OCI-LY1 (cell line): Measurements from ENCODE around the gene MNT.

Experiments used
- H2AFZ ChIP-seq: fragments of 200-600 bp; sonication (generic), shearing (Covaris generic); 2 replicates; pipeline ENCODE4 v1.6.0; 2014; ENCODE audit warnings: antibody characterized with exemption, mild to moderate bottlenecking, low read length
- H3F3A ChIP-seq: fragments of 200-600 bp; sonication (generic), shearing (Covaris generic); 2 replicates; pipeline ENCODE4 v1.6.0; 2014; ENCODE audit warnings: mild to moderate bottlenecking, antibody characterized with exemption, low read length, moderate library complexity; ENCODE audit not compliant: insufficient read depth
- H3K27ac ChIP-seq: fragments of 200-600 bp; sonication (generic); 2 replicates; pipeline ENCODE4 v1.5.1; 2014; ENCODE audit warnings: low read length, mixed run types, mild to moderate bottlenecking, low read depth; ENCODE audit not compliant: poor library complexity, severe bottlenecking
- H3K27me3 ChIP-seq: fragments of 200-600 bp; sonication (generic); 2 replicates; pipeline ENCODE4 v1.6.0; 2014; ENCODE audit warnings: antibody characterized with exemption, mild to moderate bottlenecking, low read length, moderate library complexity; ENCODE audit not compliant: insufficient read depth
- H3K36me3 ChIP-seq: fragments of 200-600 bp; sonication (generic); 2 replicates; pipeline ENCODE4 v1.6.1; 2014; ENCODE audit warnings: mild to moderate bottlenecking, antibody characterized with exemption, low read length, moderate library complexity, mixed read lengths; ENCODE audit not compliant: insufficient read depth
- H3K4me1 ChIP-seq: fragments of 200-600 bp; sonication (generic); 2 replicates; pipeline ENCODE4 v1.5.1; 2014; ENCODE audit warnings: mild to moderate bottlenecking, low read length, moderate library complexity; ENCODE audit not compliant: insufficient read depth, severe bottlenecking
- H3K4me2 ChIP-seq: fragments of 200-600 bp; sonication (generic), shearing (Covaris generic); 2 replicates; pipeline ENCODE4 v1.6.1; 2014; ENCODE audit warnings: low read length
- H3K4me3 ChIP-seq: fragments of 200-600 bp; sonication (generic); 2 replicates; pipeline ENCODE4 v1.5.1; 2014; ENCODE audit warnings: low read length, low read depth, mild to moderate bottlenecking, mixed read lengths; ENCODE audit not compliant: poor library complexity, severe bottlenecking
- H3K79me2 ChIP-seq: fragments of 200-600 bp; shearing (Covaris generic); 2 replicates; pipeline ENCODE4 v1.6.1; 2016; ENCODE audit warnings: mixed run types, low read length, mixed read lengths; ENCODE audit not compliant: insufficient read depth
- H3K9ac ChIP-seq: fragments of 200-600 bp; sonication (generic), shearing (Covaris generic); 2 replicates; pipeline ENCODE4 v1.6.1; 2014; ENCODE audit warnings: mild to moderate bottlenecking, low read length, mixed read lengths
- H3K9me2 ChIP-seq: fragments of 200-600 bp; sonication (generic), shearing (Covaris generic); 2 replicates; pipeline ENCODE4 v1.6.1; 2014; ENCODE audit warnings: low read depth, mild to moderate bottlenecking, low read length, mixed read lengths
- H3K9me3 ChIP-seq: fragments of 200-600 bp; shearing (Covaris generic); 2 replicates; pipeline ENCODE4 v1.6.1; 2014; ENCODE audit warnings: low read length, mixed read lengths
- H4K20me1 ChIP-seq: fragments of 200-600 bp; sonication (generic), shearing (Covaris generic); 2 replicates; pipeline ENCODE4 v1.6.0; 2016; ENCODE audit warnings: mild to moderate bottlenecking, low read length; ENCODE audit not compliant: insufficient read depth
- EZH2 ChIP-seq: fragments of 200-600 bp; sonication (generic), shearing (Covaris generic); IDR thresholded peaks from 2 replicates; pipeline ENCODE4 v1.8.0; 2017; ENCODE audit warnings: borderline replicate concordance, mixed run types, mild to moderate bottlenecking, antibody characterized with exemption, low read length, moderate library complexity, mixed read lengths
- TF ChIP-seq, protein P1 (sequence below): fragments of 200-600 bp; sonication (generic), shearing (Covaris generic); IDR thresholded peaks from 2 replicates; pipeline ENCODE4 v1.5.1; 2017; ENCODE audit warnings: mild to moderate bottlenecking, antibody characterized with exemption, low read length, moderate library complexity, mixed read lengths

MNT gene

DNA sequence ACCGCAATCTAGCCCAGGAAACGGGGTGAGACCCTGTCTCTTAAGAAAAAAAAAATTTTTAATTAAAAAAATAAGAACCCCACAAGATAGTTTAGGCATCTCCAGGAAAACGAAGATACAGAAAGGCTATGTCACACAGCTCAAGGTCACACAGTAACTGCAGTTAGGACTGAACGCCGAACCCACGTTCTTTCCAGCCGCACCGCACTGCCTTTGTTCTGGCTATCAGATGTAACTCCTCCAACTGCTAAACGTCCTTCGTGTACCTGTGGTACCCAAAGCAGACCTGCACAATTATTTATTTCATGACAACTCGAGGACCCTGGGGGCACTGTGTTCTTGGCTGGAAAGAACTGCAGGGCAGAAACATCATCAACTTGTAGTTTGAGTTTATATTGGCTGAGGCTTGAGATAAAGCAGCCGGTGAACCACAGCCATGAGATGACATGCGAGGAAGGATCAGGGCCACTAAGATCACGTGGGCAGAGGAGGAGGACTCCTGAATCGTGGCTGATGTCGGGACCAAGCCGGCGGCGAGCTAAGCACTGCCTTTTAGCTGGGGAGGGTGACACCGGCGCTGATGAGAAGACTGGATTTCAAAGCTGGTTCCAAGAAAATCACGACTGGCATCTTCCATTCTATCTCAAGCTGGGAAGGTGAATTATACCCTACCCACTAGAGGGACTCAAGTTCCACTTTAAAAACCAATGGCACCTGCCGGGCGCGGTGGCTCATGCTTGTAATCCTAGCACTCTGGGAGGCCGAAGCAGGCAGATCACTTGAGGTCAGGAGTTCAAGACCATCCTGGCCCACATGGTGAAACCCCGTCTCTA lies 20.7 kb upstream of the MNT start:
- TF ChIP-seq, protein P1, sequence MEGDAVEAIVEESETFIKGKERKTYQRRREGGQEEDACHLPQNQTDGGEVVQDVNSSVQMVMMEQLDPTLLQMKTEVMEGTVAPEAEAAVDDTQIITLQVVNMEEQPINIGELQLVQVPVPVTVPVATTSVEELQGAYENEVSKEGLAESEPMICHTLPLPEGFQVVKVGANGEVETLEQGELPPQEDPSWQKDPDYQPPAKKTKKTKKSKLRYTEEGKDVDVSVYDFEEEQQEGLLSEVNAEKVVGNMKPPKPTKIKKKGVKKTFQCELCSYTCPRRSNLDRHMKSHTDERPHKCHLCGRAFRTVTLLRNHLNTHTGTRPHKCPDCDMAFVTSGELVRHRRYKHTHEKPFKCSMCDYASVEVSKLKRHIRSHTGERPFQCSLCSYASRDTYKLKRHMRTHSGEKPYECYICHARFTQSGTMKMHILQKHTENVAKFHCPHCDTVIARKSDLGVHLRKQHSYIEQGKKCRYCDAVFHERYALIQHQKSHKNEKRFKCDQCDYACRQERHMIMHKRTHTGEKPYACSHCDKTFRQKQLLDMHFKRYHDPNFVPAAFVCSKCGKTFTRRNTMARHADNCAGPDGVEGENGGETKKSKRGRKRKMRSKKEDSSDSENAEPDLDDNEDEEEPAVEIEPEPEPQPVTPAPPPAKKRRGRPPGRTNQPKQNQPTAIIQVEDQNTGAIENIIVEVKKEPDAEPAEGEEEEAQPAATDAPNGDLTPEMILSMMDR, result peak; percentile 36; the same call in 1 of the 2 replicates
- no peak for TF ChIP-seq EZH2
- no peaks in the 10 kb centered on the region for H3F3A ChIP-seq
- H3K79me2 ChIP-seq, result no peaks in the 10 kb centered on the region
- no peaks in the 10 kb centered on the region for H3K9me2 ChIP-seq
- no peak overlapping the region for H3K4me3 ChIP-seq
- no peaks in the 10 kb centered on the region for H3K9me3 ChIP-seq
- peaks cover 3% of the 10 kb centered on the region for H3K4me1 ChIP-seq
- H3K36me3 ChIP-seq, result peaks cover 29% of the 10 kb centered on the region
- no peaks in the 10 kb centered on the region for H4K20me1 ChIP-seq
- H2AFZ ChIP-seq, result no peak overlapping the region
- H3K4me2 ChIP-seq, result no peak overlapping the region
- no peak overlapping the region for H3K9ac ChIP-seq
- no peak overlapping the region for H3K27ac ChIP-seq
- no peaks in the 10 kb centered on the region for H3K27me3 ChIP-seq

DNA sequence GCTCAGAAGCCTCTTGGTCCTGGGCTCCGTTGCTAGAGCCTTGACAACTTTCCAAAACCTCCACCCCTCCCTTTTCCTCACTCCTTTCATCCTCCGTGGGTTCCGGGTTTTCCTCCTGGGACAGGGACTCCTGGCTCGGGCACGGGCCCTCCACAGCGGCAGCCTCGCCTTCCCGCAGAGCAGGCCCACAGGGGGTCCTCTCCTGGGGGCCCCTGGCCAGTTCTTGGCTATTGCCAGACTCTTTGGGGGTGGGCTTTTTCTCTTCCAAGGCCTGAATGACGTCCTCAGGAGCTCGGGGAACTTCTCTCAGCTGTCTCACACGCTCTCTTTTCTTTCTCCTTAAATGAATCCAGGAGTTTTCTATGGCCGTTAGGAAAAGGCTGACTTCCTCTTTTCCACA lies 19.3 kb upstream of the MNT start:
- Histone ChIP-seq H4K20me1 (no peaks in the 10 kb centered on the region), H3K9me2 (no peaks in the 10 kb centered on the region), H3K36me3 (peaks cover 32% of the 10 kb centered on the region), H3K27ac (no peak overlapping the region), H3K4me1 (peaks cover 10% of the 10 kb centered on the region), H3F3A (no peaks in the 10 kb centered on the region), H3K4me2 (no peak overlapping the region), H3K27me3 (no peaks in the 10 kb centered on the region), H3K9ac (no peak overlapping the region), H3K4me3 (no peak overlapping the region), H2AFZ (no peak overlapping the region), H3K9me3 (no peaks in the 10 kb centered on the region), H3K79me2 (no peaks in the 10 kb centered on the region)
- TF ChIP-seq, protein P1, result no peak
- TF ChIP-seq EZH2, result no peak

DNA sequence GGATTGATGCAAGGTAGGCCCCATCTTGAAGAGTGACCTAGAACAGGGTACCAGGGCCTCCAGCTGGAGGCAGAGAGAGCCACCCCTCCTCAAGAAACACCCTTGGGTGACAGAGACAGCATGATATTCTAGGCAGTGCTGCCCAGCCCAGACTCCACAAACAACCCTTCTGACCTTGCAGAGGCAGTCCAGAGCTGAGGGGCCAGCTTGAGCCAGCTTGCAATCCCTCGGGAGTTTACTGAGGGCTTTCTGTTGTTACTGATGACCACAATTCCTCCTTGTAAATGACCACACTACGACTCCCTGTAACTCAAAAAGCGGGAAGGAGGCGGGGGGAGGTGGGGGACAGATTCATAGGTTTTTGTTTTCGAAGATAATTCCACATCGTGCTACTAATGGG lies 18.6 kb upstream of the MNT start:
- no peak for TF ChIP-seq EZH2
- TF ChIP-seq, protein P1, result no peak

More for the DNA sequence above, 18.6 kb upstream of the MNT start:
- H3K9me3 ChIP-seq, result no peaks in the 10 kb centered on the region
- H3K9me2 ChIP-seq, result no peaks in the 10 kb centered on the region
- no peak overlapping the region for H3K9ac ChIP-seq
- H3K4me2 ChIP-seq, result no peak overlapping the region
- H3K27me3 ChIP-seq, result no peaks in the 10 kb centered on the region
- no peaks in the 10 kb centered on the region for H3F3A ChIP-seq
- H3K79me2 ChIP-seq, result no peaks in the 10 kb centered on the region
- no peak overlapping the region for H3K4me3 ChIP-seq
- H3K4me1 ChIP-seq, result peaks cover 10% of the 10 kb centered on the region
- no peak overlapping the region for H3K27ac ChIP-seq
- H4K20me1 ChIP-seq, result no peaks in the 10 kb centered on the region
- peaks cover 39% of the 10 kb centered on the region for H3K36me3 ChIP-seq
- no peak overlapping the region for H2AFZ ChIP-seq
